Right forelimb (tissue), 1 donor: ENCODE results near the gene CRHR2.

Source experiments
- DNase-seq: peaks from one replicate; pipeline ENCODE4 v3.0.0-alpha.2; 2018

The CRHR2 gene

DNA sequence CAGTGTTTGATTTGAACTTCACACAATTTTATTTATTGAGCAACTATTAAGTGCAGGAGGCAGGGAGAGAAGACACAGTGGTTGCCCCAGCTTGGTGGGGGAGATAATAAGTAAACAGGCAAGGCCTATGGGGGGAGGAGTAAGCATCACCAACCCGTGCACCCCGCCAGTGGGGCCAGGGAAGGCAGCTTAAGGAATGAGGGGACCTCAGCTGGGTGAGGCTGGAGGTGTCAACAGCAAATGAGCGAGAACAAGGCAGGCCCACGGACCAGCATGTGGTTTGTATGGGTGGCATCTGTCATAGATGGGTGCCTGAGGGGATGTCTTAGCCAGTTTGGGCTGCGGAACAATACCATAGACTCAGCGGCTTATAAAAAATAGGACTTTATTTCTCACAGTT is 24.1 kb upstream of the CRHR2 start:
- DNase-seq: no peak

DNA sequence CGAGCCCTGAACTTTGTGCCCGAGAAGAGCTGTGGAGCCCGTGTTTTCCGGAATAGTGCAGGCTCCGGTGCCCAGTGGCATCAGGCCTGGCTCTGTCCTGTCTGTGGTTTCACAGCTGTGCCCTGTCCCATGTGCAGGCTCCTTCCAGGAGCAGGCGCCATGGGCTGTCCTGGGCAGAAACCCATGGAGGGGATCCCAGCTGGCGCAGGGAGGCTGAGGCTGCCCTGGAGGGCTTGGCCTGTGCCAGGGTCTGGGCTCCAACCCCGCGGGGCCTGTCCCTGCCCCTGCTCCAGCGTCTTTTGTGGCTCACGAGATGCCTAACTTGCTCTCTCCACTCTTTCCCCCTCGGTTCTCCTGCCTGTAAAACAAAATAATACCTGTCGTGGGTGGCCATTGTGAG is 23.3 kb upstream of the CRHR2 start:
- no peak for DNase-seq

DNA sequence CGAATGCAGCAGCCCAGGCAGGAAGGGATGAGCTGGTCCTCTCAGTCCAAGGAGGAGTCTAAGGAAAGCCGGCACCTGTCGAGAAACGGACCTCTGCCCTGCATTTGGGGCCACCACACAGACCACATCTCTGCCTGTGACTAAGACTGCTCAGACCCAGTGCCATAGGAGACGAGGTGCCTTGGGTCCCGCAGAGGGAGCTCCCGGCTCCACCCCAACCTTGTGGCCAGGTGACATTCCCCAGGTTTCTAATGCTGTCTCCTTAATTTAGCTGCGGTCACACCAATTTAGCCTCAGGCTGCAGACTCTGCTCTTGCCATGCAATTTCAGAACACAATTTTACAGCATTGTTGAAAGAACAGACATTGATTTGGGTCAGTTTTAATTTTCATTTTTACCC is 22.8 kb upstream of the CRHR2 start:
- no peak for DNase-seq

DNA sequence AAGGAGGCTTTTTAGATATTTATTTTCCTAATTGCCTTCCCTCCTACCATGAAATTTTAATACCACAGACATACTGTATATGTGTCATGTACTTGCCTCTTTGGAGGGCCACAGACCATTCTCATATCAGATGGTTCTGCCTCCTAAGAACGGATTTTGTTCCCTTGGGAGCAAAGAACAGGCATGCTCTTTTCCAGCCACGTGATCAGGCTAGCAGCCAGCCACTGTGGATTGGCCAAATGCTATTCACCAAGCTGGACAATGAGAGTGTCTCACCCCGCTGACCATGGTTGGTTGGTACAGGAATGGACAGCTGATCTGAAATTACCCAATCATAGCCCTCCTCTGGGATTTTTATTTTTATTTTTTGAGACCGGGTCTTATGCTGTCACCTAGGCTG is 21.5 kb upstream of the CRHR2 start:
- DNase-seq: no peak

DNA sequence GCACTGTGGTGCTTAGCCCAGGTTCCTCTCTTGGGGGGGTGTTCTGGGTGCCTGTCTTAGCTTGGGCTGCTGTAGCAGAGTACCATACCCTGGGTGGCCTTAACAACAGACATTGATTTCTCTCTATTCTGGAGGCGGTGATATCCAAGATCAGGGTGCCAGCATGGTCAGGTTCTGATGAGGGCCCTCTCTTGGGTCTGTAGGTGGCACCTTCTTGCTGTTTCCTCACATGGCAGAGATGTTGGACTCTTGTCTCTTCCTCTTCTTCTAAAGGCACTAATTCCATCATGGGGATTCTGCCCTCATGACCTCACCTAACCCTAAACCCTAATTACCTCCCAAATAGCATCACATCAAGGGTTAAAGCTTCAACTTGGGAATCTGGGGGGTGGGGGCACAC is 19.9 kb upstream of the CRHR2 start:
- DNase-seq: no peak

DNA sequence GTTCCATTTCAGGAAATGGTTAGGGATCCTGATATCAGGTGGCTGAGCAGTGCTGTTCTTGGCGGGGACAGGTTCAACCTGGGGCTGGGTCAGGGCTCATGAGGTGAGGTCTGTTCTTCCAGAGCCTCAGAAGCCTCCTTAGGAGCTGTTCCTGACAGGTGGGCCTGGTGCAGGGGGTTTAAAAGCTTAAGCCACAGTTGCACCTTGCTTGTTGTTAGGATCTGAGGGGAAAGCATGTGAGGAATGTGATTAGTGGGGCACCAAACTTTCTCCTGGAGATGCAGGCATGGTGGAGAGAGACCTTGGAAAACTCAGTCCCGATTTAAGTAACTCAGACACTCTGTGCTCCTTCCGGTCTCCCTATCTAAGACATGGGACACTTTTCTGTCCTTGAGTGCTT is 18.7 kb upstream of the CRHR2 start:
- no peak for DNase-seq

DNA sequence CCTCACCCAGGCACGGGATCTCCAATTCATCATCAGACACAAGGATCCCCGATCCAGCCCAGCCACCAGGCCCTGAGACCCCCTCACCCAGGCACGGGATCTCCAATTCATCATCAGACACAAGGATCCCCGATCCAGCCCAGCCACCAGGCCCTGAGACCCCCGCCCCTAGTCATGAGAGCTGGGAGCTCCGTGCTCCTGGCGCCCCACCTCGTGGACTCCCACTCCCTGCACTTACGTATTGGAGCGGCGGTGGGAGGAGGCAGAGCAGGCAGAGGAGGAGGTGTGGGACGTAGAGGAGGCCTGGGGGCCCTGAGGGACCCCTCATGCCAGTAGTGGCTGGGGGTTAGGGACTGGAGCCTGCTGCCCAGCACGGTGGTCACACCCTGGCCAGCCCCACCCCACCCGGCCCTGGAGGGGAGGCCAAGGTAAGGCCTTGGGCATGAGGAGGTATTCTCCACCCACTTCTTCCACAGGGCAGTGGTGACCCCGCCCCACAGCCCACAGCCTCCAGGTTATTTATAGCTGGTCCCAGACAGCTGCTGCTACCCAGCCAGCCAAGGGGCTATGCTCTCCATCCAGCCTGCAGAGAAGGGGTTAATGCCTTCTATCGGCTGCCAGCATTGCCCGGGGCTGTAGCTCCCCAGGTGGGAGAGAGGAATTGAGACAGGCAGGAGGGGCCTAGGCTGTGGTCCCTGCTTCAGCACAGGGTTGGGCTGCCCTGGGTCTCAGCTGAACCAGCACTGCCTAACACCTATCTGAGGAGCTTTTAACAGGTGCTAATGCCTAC is 17.6 kb upstream of the CRHR2 start:
- DNase-seq: no peak

DNA sequence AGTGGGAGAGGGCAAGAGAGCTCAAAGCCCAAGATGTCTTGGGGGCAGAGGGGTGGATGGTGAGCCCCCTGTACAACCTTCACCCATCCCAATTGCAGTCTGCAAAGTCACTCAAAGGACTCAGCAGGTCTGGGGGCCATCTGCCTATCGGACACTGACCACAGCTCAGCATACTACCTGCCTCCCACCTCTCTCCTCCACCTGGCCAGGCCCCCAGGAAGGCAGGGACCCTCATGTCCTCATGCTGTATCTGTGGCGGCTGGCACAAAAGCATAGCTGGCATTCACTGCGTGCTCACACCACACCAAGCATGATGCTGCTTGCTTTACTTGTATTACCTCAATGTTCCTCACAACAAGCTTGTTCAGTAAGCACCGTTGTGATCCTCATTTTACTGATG is 16.2 kb upstream of the CRHR2 start:
- DNase-seq: no peak

DNA sequence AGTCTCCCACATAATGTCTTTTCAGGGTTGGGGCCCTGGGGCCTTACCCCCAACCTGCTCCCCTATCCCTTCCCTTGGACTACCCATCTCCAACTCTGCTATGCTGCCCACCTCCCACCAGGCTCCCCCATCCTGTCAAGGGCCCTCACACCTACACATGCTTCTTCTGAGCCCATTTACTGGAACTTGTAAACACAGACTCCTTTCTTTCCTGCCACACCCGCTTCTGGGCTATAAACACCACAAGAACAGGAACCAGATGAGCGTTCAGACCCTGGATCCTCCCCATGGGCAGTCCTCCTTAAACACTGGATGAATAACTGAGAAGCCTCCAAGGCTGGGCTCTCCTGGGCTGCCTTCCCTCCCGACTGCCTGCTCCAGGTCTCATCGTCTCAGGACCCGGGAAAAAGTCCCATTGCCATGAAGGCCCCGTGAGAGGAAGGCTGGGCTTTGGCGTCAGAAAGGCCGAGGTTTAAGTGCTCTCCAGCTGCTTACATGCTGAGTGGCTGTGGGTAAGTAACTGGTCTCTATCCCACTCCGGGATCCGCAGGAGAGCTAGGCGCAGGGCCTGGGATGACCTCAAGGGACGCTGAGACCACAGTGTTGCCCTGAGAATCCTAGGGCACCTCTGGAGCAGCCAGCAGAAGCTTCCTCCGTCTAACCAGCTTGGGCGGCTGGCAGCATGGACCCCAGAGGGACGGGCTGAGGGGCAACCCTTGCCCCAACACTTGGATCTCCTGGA is 15.6 kb upstream of the CRHR2 start:
- DNase-seq: no peak

DNA sequence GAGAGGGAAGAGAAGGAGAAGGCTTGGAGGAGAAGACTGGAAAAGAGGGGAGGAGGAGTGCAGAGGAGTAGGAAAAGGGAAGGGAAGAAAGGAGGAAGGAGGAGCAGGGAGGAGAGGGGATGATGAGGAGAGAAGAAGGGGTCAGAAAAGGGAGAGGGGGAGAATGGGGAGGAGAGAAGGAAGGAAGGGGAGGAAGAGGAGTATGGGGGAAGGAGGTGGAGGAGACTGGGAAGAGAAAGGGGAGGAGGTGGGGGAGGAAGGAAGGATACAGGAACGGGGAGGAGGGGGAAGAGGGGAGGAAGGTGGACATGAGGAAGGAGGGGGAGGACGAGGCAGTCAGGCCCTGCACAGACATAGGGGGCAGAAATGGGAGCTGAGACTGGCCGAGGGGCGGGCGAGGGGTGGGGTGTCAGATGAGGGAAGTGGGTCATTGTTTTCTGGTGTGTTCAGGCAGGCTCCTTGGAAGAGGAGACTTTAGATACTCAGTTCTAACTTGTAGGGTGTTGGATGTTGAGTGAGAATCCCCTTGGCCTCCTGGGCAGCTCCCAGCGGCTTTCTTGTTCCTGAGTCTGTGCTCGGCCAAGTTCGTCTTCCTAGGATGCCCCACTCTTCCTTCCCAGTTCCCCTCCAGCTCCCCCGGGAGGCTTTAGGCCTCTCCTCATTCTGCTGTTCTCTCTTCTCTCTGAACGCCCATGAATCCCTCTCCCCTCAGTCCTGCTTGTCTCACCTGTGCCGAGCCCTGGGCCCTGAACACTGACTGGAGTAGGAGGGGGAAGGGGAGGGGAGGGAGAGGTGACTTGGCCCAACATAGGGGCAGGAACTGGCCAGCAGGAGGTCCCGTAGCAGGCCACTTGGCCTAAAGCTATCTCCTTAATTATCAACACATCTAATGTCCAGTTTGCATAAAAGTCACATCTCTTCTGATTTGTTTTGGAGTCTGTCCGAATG is 12.8 kb upstream of the CRHR2 start:
- no peak for DNase-seq

DNA sequence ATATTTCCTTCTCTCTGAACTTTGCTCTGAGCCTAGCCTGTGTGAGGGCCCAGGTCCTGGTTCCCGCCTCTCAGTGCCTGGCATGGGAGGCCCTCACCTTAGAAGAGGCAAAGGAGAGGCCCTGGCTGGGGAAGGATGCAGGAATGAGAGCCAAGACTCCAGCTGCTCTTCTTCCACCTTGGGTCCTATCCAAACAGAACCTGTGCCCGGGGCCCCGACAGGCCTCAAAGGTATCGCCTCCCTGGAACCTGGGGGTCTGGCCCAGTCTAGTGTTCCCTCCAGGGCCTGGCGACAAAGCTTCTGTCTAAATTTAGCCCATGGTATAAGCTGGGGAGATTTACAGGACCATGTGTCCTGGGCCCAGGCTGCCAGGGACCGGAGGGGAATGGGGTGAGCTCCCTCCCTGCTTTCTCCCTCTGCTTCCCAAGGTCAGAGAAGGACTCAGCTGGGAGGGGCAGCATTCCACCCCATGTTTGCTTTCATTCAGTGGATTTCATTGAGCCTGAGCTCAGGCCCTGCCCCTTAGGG is 12.0 kb upstream of the CRHR2 start:
- DNase-seq: no peak

DNA sequence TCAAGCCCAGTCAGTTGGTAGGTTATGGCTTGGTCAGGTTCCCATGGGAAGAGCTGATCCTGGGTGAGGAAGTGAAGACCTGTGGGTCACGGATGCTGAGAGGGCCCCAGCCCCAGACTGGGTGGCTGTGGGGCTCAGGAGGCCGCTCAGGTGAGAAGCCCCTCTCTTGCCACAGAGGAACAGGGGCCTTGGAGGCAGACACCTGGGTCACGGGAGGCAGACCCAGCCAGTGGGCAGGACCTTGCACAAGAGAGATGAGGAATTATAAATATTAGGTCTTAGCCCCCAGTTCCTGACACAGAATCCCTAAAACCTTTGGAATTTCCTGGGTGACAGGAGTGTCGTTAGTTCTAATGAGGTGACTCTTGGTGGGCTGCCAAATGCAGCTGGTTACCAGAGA is 10.6 kb upstream of the CRHR2 start:
- DNase-seq: no peak

DNA sequence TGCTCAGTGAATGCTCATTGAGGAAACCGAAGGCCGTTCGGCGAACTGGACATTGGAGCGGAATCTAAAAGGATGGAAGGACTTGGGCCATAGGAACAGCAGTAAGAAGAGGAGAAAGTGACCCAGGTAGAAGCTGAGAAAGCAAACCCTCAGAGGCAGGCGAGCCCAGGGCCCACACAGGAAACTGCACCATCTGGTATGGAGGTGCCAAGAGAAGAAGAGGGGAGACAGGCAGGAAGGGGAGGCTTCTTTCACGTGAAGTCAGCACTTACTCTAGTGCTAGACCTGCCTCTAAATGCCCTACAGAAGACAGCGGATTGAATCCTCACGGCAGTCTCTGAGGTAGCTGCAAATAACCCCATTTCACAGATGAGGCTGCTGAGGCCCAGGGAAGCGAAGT is 10.2 kb upstream of the CRHR2 start:
- DNase-seq: no peak

DNA sequence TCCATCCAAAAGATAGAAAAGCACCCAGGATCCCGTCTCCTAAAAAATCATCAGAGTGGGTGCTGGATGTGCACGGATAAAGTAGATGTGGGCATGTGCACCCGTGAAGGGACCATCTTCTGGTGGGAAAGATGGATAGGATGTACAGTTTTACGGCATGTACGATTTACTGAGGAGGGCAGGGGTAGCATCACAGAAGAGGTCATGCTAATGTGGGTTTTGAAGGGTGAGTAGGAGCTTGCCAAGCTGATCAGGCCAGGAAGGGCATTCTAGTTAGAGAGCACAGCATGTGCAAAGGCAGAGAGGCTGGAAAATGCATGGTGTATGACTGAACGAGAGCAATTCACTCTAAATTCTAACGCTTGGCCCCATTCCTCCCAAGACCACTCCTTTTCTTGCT is 7.8 kb upstream of the CRHR2 start:
- DNase-seq: no peak

DNA sequence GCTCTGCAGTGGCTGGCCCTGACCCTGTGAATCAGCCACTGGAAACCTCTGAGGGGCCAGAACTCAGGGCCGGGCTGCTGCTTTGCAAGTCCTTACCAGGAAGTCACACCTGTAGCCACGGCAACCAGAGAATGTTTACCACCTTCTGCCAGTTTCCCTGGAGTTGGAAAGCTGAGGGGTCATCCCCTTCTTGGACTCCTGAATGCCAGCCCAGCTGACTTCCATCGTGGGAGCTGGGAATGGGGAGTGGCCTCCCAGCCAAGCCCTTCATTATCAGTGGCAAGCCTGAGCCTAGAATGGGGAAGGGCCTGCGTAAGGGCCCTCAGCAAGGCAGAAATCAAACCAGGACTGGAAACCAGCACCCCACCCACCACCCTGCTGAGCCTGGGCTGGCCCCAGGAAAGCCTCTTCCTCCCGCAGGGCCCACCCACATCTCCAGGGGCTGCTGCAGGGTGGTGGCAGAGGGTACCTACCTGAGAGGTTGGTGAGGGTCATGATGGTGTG is 6.5 kb upstream of the CRHR2 start:
- no peak for DNase-seq

DNA sequence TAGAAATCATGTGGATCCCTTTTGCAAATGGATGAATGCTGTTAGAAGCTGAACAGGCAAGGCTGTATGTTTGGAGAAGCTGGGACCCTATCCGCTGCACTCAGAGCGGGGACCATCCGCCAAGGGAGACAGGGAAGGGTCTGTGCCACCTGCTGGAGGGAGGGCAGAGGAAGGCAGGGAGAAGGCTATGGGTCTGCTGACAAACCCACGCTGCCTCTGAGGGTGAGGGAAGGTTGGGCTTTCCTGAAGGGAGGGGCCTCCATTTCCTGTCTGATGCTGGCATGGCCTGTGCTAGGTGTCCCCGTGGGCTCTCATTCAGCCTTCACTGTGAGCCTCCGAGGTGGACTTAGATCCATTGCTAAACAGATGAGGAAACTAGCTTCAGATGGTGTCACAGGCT is 5.3 kb upstream of the CRHR2 start:
- no peak for DNase-seq

DNA sequence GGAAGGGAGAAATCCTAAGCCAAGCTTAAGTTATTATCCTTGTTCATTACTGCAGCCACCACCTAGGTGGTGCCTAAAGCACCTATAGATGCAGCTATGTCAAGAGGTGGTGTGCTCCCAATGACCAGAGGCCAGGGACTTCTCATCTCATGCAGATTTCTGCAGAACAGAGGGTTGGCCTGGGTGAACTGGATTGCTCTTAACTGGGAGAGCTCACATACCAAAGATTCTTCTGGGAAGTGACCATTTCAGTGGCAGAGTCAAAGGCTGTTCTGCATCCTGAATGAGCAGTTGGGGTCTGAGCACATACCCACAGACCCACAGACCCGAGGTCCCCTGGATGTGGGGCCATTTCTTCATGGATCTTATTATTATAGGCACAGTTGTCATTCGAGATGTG is 2.1 kb upstream of the CRHR2 start:
- no peak for DNase-seq

DNA sequence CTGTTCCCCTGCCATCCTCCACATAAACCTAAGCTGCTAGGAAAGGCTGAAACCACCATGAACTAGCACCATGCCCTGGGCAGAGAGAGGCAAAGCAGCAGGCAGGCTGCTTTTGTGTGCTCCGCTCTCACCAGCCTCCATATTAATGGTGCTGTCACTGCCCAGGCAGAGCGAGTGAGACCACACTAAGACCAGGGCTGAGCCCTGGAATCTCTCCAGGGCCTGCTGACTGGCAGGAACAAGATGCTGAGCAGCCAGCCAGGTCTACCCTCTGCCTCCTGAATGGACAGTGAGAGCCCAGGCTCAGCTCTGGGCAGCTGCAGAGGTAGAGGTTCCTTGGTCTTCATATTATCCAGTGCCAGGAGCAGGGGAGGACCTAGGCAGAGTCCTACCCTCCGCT is 1.6 kb upstream of the CRHR2 start:
- no peak for DNase-seq

DNA sequence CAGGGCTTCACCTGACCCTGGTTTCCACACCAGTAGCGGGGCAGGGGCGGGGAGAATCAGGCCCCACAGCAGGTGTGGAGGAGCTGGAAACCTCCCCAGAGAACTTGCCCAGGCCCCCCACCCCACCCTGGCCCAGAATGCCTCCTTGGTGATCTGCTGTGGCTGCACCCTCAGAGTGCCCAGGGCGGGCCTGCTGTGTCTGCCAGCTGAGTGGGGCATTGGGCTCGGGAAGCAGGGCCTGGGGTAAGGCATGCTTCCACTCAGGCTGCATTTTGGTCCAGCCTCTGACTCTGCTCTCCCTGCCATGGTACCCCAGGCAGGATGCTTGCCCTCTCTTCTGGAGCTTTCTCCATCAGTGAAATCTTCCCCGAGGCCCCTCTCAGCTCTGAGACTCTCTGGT is 1.1 kb upstream of the CRHR2 start:
- DNase-seq: no peak

DNA sequence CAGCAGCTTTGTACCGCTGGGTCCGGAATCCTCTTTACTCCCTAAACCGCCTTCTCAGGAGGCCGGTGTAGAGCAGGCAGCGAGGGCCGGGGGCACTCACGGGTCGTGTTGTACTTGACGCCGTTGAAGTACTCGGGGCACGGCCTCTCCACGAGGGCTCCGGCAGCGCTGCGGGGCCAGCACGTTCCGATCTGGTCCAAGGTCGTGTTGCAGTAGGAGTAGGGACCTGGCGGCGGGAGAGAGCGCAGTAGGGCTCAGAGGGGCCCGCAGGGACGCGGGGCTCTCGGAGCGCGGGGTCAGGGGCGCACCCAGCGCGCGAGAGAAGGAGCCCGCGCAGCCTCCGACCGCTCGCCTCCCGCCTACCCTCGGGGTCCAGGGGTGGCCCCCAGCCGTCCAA is 443 bp downstream of the CRHR2 start:
- DNase-seq: no peak

DNA sequence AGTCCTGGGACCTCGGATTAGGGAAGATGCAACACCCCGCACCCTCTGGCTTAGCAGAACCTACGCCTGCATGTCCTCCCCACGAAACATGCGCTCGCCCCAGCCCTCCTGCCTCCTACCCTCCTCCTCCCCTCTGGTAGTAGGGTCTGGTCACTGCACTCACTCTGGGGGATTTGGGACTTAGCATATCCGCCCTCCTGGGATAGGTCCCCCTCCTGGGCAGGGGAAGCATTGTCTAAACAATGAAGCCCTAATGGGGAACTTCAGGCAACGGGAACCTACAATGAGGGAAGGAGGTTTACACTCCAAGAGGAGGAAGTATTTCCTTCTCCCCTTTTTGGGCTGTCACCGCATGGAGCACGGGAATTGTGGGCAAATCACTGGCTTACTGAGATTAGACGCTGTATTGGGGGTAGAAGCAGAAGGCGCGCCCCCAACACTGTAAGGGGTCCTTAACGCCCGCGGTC is 892 bp downstream of the CRHR2 start:
- no peak for DNase-seq

DNA sequence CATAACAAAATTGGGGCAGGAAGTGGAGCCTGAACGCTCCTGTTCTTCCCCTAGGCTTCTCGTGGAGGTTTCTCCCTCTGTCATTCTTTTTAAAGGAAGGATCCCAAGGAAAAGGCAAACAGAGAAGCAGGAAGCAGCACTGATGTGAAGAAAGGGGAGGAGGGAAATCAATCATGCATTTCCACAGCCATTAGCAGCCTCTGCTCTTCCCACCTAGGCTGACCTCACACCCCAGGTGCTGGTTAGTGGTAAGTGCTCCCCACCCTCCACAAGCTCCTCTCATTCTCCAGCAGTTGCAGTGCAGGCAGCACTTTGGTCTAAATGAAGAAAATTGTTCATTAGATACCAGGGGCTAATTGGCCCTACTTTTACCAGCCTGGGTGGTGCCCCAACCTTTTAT is 2.6 kb downstream of the CRHR2 start:
- no peak for DNase-seq

DNA sequence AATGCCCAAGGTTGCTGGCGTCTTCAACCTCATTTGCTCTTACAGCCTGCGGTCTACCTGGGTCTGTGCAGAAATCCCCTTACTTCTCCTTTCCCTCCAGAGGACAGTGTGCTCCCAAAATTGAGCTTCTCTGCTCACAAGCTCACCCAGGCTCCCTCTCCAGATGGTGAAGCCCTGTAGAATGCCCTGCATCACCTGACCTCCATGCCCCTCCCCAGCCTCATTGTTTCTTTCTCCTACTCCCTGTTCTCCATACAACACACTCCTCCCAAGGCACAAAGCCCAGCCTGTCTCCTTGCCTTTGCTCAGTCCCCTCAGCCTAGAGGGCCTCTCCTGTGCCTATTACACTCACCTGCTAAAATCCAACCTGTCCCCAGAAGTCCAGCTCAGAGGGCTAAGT is 3.5 kb downstream of the CRHR2 start:
- DNase-seq: no peak
